Stimulated activated CD4-positive, alpha-beta T cell treated with anti-CD3 and anti-CD28 coated beads, Interleukin-4, amount 100 ng/mL, for 24 hours (primary cell): ENCODE measurements around the gene TFDP2.
"Not testable (repeated sequence)": the region's sequence is repeated elsewhere in the genome, so short reads cannot be mapped to it uniquely, and the experiment has no call there.

ENCODE experiments used
- DNase-seq: peaks from one replicate; pipeline ENCODE4 v3.0.0-alpha.2; 2020

Gene TFDP2

GRCh38 chr3:141914311-141914710, 235.0 kb downstream of the TFDP2 start:
- no peak for DNase-seq

GRCh38 chr3:141913150-141913811, 236.1 kb downstream of the TFDP2 start:
- DNase-seq: peak; percentile 61

GRCh38 chr3:141909986-141910385, 239.4 kb downstream of the TFDP2 start:
- DNase-seq: not testable (repeated sequence)

GRCh38 chr3:141909408-141909807, 239.9 kb downstream of the TFDP2 start:
- DNase-seq: no peak

- DNase-seq: no peak
Observed at GRCh38 chr3:141905129-141905528, 244.2 kb downstream of the TFDP2 start.

GRCh38 chr3:141904203-141904602, 245.1 kb downstream of the TFDP2 start:
- no peak for DNase-seq

- no peak for DNase-seq
Observed at GRCh38 chr3:141901914-141902313, 247.4 kb downstream of the TFDP2 start.

- DNase-seq: no peak
Observed at GRCh38 chr3:141900343-141900742, 249.0 kb downstream of the TFDP2 start.

GRCh38 chr3:141898908-141899307, 250.4 kb downstream of the TFDP2 start:
- DNase-seq: no peak

- DNase-seq: no peak
Observed at GRCh38 chr3:141895731-141896130, 253.6 kb downstream of the TFDP2 start.

GRCh38 chr3:141894524-141895176, 254.7 kb downstream of the TFDP2 start:
- no peak for DNase-seq
